Endodermal cell (in vitro differentiated cells): ENCODE measurements around the gene SOAT2. TPM values are rescaled to one million over a fixed set of nuclear protein-coding genes. Genes with fewer than 3 reads are reported as not detected.

Experiments
- DNase-seq: peaks from one replicate; pipeline ENCODE4 v3.0.0-alpha.2; 2017
- H3K27ac ChIP-seq: 2 replicates; pipeline ENCODE4 v1.5.1; 2013; ENCODE audit warnings: mild to moderate bottlenecking, low read depth, low read length, moderate library complexity
- H3K27me3 ChIP-seq: 2 replicates; pipeline ENCODE4 v1.6.1; 2013; ENCODE audit warnings: mild to moderate bottlenecking, low read length, moderate library complexity; ENCODE audit not compliant: insufficient read depth, control insufficient read depth, poor library complexity, severe bottlenecking
- H3K36me3 ChIP-seq: 2 replicates; pipeline ENCODE4 v1.7.0; 2013; ENCODE audit warnings: mild to moderate bottlenecking, low read length, moderate library complexity; ENCODE audit not compliant: control insufficient read depth, insufficient read depth
- H3K4me1 ChIP-seq: one replicate; pipeline ENCODE4 v1.7.0; 2013; ENCODE audit warnings: low read length; ENCODE audit not compliant: control insufficient read depth, insufficient read depth
- H3K4me3 ChIP-seq: 2 replicates; pipeline ENCODE4 v1.5.1; 2013; ENCODE audit warnings: mild to moderate bottlenecking, low read length, moderate library complexity
- H3K9ac ChIP-seq: 2 replicates; pipeline ENCODE4 v1.6.1; 2013; ENCODE audit warnings: mild to moderate bottlenecking, low read length, moderate library complexity; ENCODE audit not compliant: poor library complexity, severe bottlenecking; ENCODE audit errors: extremely low read depth
- H3K9me3 ChIP-seq: 2 replicates; pipeline ENCODE4 v1.6.1; 2013; ENCODE audit warnings: mild to moderate bottlenecking, low read length, moderate library complexity; ENCODE audit not compliant: control insufficient read depth
- H3K27ac Mint-ChIP-seq: 2 replicates; pipeline ENCODE4 v1.8.0; 2020; ENCODE audit warnings: mixed read lengths
- H3K27me3 Mint-ChIP-seq: 2 replicates; pipeline ENCODE4 v1.8.0; 2021; ENCODE audit warnings: mild to moderate bottlenecking, mixed read lengths; ENCODE audit not compliant: insufficient read depth
- H3K36me3 Mint-ChIP-seq: 2 replicates; pipeline ENCODE4 v1.8.0; 2020; ENCODE audit warnings: low read depth, mixed read lengths
- H3K4me1 Mint-ChIP-seq: 2 replicates; pipeline ENCODE4 v1.8.0; 2020; ENCODE audit warnings: mixed read lengths
- H3K4me3 Mint-ChIP-seq: 2 replicates; pipeline ENCODE4 v1.8.0; 2020; ENCODE audit warnings: mild to moderate bottlenecking, moderate library complexity, mixed read lengths
- H3K9me3 Mint-ChIP-seq: 2 replicates; pipeline ENCODE4 v1.8.0; 2020; ENCODE audit warnings: mild to moderate bottlenecking, mixed read lengths
- CTCF ChIP-seq: fragments of 200-600 bp; sonication (generic); conservative IDR thresholded peaks from 2 replicates; pipeline ENCODE4 v1.5.0; 2021; ENCODE audit warnings: antibody characterized with exemption, mild to moderate bottlenecking
- WGBS, 2 experiments: methylation state at CpG; one replicate each; pipeline versions ENCODE4 v1.1.5 to v1.1.7; 2013; ENCODE audit warnings: missing lambda C conversion rate in 2 of 2, mixed read lengths in 1 of 2; ENCODE audit not compliant: insufficient coverage in 1 of 2, insufficient read length in 1 of 2; 5-methylcytosine and 5-hydroxymethylcytosine counted together
- long read RNA-seq, 4 experiments: library from polyadenylated mRNA in 2 of 4; library from RNA in 1 of 4; library from capped mRNA in 1 of 4; stranded (forward) in 3 of 4; unstranded in 1 of 4; transcript quantifications; one replicate each; pipeline ENCODE4 v2.0.0, GENCODE V29; 2020 to 2021; ENCODE audit warnings: inconsistent platforms in 1 of 4
- polyA plus RNA-seq, 2 experiments: library from polyadenylated mRNA; stranded (reverse); fragments of 50-300 nt; gene quantifications; one replicate each; pipeline ENCODE4 v1.2.3, GENCODE V29; 2013
- total RNA-seq, 2 donors: library from RNA; stranded (reverse); fragmentation: NEBNext Ultra II Directional in 1 of 2; extraction: Animal tissue kit (Norgen Biotek cat#: 25700) in 1 of 2; gene quantifications; 2 replicates in 1 of 2; 3 replicates in 1 of 2; pipeline ENCODE4 v1.2.1, GENCODE V29; 2021

Gene SOAT2, protein sequence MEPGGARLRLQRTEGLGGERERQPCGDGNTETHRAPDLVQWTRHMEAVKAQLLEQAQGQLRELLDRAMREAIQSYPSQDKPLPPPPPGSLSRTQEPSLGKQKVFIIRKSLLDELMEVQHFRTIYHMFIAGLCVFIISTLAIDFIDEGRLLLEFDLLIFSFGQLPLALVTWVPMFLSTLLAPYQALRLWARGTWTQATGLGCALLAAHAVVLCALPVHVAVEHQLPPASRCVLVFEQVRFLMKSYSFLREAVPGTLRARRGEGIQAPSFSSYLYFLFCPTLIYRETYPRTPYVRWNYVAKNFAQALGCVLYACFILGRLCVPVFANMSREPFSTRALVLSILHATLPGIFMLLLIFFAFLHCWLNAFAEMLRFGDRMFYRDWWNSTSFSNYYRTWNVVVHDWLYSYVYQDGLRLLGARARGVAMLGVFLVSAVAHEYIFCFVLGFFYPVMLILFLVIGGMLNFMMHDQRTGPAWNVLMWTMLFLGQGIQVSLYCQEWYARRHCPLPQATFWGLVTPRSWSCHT
- total RNA-seq: under 1 TPM; 0.46 to 0.71 TPM
- 0.28 TPM for polyA plus RNA-seq (2013, experiment 1 of 2)
- polyA plus RNA-seq (2013, experiment 2 of 2): 0.21 TPM
- long read RNA-seq, experiment 1: 0 reads
- long read RNA-seq, experiment 2, partial matches to known transcripts: 0 of 1 reads
- long read RNA-seq, experiment 2, other reads (novel, unspliced or antisense): 1 of 1 reads
- long read RNA-seq, experiment 3, partial matches to known transcripts: 1 of 2 reads
- long read RNA-seq, experiment 3, other reads (novel, unspliced or antisense): 1 of 2 reads
- long read RNA-seq, experiment 4: 0 reads

DNA sequence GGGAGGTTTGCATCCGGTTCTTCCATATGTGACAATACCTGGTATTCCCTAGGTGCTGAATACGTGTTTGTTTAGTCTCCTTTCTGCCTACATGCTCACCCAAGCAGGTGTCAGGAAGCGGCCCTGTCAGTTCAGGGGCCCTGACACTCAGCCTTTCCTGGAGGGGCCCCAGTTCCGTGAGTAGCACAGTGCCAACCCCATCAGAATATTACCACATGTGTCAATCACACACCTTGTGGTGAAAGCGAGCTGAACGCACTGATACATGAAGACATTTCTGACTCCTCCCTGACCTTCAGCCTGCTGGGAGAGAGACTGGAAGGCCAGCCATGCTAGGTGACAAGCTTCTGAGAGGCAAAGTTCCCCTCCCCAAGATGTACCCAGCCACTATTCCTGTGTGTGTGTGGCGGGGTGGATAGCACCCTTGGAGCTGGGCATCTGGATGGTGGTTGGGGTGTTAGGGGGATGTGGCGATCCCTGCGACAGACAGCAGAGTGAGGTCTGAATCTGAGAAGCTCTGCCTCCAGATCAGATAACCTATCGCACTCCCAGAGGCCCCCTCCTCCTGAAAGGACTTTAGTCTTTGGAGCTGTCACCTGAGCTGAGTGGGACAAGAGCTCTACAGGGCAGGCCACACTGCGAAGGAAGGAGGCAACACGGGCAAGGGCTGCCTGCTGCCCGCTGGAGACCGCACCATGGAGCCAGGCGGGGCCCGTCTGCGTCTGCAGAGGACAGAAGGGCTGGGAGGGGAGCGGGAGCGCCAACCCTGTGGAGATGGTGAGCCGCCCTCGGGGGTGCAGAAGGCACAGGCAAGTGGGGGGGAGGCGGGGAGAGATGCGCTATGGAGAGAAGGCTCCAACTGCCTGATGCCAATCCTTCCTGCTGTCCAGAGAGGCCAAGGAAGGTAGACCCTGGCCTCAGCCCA is at the start of gene SOAT2:
Gene SOAT2, plus strand, starts transcription at position 604 of the 925 bp plus-strand sequence. Its CDS starts 92 bp downstream, at position 696.
- no peaks in the 10 kb centered on the region for H3K36me3 Mint-ChIP-seq
- 86 to 88% methylated on average over 8 to 23 of the region's 23 CpGs for WGBS, 2 experiments
- Histone ChIP-seq H3K27me3 (peaks cover 9% of the 10 kb centered on the region), H3K9ac (no peak within 1 kb of the TSS), H3K9me3 (peaks cover 3% of the 10 kb centered on the region), H3K27ac (no peak within 1 kb of the TSS), H3K36me3 (no peaks in the 10 kb centered on the region), H3K4me3 (no peak within 1 kb of the TSS), H3K4me1 (peaks cover 23% of the 10 kb centered on the region)
- TF ChIP-seq CTCF: no peak
- peaks cover 49% of the 10 kb centered on the region for H3K4me1 Mint-ChIP-seq
- H3K27me3 Mint-ChIP-seq: peaks cover 17% of the 10 kb centered on the region
- DNase-seq: peak; percentile 62
- peak within 1 kb of the TSS; percentile 55 for H3K27ac Mint-ChIP-seq
- no peak within 1 kb of the TSS for H3K4me3 Mint-ChIP-seq
- no peaks in the 10 kb centered on the region for H3K9me3 Mint-ChIP-seq

GRCh38 chr12:53054112-53054878 is 49.0 kb upstream of the SOAT2 start:
- peak; percentile 100 for DNase-seq
- no peaks in the 10 kb centered on the region for H3K9me3 Mint-ChIP-seq
- Histone ChIP-seq H3K9me3 (no peaks in the 10 kb centered on the region), H3K4me3 (peak overlapping the region; percentile 80), H3K27me3 (no peaks in the 10 kb centered on the region), H3K4me1 (peaks cover 17% of the 10 kb centered on the region), H3K36me3 (peaks cover 20% of the 10 kb centered on the region), H3K9ac (peak overlapping the region; percentile 27), H3K27ac (no peak overlapping the region)
- WGBS, 2 experiments: 0 to 4% methylated on average over 25 to 45 of the region's 48 CpGs
- H3K4me3 Mint-ChIP-seq: peak overlapping the region; percentile 82
- no peak for TF ChIP-seq CTCF
- H3K4me1 Mint-ChIP-seq: peaks cover 29% of the 10 kb centered on the region
- H3K36me3 Mint-ChIP-seq: peaks cover 5% of the 10 kb centered on the region
- peaks cover 17% of the 10 kb centered on the region for H3K27me3 Mint-ChIP-seq
- H3K27ac Mint-ChIP-seq: peak overlapping the region; percentile 98
